Measurements from ENCODE around the gene CD79A.
"Not testable (repeated sequence)": the region's sequence is repeated elsewhere in the genome, so short reads cannot be mapped to it uniquely, and the experiment has no call there.

The CD79A gene

DNA sequence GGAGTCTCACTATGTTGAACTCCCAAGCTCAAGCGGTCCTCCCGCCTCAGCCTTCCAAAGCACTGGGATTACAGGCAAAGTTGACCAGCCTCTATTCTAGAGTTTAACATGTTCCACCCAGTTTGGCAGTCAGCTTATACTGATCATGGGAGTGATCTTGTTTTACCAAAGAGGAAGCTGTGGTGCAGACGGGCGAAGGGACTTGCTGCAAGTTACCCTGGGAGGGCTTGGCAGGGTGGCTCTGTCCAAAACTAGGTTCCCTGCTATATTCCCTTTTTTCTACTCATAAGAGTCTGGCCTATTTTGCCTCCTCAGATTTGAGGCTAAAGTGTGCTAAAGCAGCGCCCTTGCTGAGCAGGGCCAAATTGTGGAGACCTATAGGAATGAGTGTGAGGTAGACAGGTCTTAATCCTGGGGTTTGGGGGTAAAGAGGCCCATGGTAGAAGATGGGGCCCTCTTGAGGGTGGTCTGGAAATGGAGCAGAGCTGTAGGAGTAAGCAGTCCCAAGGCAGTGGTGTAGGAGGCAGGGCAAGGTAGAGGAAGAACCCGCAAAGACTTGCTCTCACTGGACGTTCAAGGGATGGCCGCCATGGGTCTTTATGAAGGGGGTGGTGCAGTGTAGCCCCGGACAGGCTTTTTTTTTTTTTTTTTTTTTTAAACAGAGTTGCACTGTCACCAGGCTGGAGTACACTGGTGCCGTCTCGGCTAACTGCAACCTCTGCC lies 13.7 kb upstream of the CD79A start:
- no peak for DNase-seq

DNA sequence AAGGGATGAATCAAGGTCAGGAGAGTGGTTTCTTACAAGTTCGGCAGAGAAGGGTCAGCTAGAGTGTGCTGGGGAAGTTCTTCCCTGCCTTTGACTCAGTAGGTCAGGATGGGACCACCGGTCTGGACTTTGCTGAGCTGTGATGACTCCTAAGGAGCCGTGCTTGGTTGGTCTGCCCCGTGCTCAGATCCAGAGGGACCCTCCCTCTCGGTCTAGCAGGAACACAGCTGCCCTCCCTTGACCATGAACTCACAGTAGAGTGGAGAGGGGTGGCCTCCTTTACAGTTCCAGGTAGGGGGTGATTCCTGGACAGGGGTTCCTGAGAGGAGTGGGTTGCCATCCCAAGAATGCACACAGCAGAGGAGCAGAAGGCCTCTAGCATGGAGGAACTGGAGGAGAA lies 12.7 kb upstream of the CD79A start:
- no peak for DNase-seq

DNA sequence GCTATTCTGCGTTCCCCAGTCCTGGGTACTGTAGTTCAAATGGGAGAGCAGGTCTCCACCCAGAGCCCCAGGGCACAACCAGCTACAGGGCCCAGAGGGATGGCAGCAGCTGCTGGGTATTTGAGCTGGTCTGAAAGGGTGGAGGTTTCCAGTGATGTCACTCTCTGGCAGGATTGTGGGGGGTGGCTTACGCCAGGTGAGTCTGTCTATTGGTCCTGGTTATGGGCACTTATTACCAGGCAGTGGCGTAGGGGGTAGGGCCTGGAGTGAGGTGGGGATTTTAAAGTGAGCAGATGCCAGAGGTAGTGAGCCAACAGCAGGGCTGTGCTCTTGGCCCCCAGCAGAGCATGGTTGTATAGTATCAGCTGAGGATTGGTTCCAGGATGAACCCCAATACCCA lies 10.8 kb upstream of the CD79A start:
- no peak for DNase-seq

DNA sequence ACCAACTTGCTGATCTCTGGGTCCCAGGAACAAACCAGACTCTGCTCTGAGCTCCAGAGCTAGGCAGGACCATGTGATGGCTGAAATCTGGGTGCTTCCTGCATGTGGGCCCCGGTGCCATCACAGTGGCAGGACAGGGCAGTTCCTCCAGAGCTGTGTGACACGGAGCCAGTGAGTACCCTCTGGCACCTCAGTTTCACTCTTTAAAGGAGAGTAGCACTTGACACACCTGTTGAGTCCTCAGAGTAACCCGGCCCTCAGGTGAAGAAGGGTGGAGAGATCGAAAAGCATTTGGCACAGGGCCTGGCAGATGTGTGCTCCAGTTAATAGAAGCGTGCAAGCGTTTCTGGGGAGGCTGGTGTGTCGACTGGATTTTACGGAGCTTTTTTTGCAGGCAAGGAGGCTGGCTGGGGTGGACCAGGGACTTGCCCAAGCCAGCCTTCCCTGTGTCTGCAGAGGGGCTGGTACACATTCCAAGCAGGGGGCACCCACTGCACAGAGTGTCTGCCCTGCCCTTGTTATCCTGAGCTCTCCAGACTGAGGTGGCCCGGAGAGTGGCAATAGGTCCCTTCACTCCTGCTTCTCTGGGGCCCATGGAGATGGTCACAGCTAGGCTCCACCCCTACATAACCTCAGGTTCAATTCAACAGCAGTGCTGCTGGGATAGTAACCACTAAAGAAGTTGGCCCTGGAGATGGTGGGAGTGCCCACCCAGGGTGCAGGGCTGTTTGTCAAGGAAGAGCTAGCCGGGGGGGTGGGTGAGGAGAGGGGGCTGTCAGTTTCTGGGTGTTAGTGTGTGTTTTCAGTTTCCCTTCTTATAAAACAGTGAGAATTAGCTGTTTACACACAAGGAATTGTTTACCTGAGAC lies 8.7 kb upstream of the CD79A start:
- peak; percentile 93 for DNase-seq

DNA sequence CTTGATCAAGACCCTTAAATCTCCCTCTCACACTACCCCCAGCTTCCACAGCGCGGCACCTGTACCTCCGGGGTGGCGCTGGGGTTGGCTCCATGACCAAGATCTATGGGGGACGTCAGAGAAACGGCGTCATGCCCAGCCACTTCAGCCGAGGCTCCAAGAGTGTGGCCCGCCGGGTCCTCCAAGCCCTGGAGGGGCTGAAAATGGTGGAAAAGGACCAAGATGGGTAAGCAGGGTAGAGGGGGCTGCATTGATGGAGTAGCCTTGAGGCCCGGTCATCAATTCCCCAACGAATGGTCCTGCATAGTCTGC lies 8.1 kb upstream of the CD79A start:
- no peak for DNase-seq

DNA sequence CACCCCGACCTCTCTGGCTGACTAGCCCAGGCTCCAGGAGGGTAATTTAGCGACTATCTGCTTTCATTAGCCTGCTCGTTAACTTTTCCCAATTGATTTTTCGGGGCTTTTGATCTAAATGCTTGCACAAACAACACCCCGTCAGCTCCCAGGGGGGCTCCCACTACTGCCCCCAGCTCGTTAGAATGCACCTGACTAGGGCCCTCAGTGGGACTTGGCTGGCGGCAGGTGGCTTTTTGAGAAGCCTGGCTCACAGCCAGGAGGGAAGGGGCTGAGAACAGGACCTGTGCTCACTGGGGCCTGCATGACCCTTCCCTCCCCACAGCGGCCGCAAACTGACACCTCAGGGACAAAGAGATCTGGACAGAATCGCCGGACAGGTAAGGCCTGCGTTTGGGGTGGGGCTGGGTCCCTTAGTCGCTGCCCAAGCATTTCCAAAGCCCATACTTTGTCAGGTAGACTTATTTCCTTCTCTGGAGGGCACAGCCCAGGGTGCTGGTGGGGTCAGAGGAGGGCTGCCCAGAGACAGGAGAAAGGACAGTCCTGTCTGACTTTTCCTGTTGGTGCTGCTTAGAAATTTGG lies 7.6 kb upstream of the CD79A start:
- no peak for DNase-seq

DNA sequence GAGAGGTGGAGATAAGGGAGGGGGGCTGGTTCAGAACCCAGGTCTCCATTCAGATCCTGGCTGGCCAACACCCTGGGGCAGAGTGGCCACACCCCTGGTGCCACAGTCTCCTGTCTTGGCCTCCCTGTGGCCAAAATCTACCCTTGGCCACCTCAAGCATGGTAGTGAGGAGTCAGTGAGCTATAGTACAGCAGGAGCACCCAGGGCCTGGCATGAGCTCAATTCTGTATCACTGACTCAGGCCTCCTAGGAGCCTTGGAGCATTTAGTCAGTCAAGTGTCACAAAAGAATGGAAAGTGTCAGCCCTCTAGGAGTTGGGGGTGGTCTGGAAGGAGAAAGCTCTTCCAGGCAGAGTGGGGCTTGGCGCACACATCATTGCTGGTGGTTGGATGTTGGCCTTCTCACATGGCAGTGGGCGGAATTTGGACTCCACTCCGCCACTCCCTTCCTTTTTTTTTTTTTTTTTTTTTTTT lies 6.6 kb upstream of the CD79A start:
- no peak for DNase-seq

DNA sequence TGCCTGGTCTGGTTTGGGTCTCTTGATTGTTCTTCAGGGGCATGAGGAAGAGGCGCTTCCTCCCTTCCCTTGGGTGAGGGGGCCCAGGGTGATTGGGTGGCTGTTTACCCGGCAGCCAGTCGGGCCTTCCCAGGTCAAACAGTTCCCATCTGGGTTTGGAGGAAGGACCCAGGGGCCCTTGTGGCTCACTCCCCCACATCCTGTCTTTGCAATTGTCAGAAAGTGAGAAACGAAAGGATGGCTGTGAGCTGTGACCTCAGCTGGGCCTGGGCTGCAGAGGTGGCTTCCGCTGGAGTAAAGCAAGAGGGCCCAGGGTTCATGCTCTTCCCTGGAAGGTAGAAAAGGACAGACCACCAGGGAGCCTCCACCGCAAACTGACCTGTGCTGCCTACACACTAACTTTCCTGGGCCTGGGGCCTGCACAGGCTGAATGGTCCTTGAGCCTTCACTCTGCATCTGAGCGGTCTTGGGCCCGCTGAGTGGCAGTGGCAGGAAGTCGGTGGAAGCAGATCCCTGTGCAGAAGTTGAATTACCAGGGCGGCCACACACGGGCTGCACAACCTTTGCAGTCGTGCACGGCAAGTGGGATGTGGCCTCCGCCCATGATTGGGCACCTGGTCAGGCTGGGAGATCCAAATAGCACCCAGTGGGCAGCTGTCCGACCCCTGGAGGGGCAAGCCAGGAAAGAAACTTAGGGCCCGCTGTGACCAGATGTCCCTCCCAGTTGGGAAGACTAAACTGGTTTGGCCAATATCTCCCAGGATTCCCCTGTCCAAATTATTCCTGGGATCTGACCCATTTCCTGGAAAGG lies 5.3 kb upstream of the CD79A start:
- DNase-seq, result no peak

- no peak for DNase-seq
Observed at GRCh38 chr19:41872384-41872774, 4.7 kb upstream of the CD79A start.

DNA sequence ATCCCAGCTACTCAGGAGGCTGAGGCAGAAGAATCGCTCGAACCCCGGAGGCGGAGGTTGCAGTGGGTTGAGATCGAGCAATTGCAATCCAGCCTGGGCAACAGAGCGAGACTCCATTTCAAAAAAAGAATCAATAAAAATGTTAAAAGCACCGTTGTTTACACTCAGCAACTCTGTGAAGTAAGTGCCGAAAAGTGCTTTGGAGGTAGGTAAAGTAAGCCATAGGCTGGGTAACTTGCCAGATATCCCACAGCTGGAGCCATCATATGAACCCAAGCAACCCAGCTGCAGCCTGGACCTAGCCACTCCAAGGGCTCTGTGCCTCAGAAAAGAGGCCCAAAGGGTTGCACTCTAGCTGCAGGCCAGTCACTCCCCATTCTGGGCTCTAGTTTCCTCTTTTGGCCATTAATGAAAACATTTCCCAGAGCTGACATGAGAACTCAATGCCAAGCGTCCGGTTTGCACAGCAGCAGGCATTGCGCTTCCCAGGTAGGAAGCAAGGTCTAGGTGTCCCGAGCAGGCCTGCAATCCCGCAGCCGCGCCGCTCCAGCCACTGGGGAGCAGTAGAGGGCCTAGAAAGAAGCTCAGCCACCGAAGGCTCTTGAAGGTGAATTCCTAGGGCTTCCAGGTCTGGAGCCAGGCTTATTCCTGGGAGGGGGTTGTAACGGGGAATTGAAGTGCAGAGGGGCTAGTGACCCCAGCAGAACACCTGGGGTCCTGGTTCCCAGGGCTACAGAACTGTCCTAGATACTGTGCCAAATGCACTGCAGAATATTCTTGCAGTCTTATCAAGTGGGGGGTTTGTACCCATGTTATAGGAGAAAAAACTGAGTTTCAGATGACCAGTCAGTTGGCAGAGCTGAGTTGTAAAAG lies 4.1 kb upstream of the CD79A start:
- peak; percentile 57 for DNase-seq

DNA sequence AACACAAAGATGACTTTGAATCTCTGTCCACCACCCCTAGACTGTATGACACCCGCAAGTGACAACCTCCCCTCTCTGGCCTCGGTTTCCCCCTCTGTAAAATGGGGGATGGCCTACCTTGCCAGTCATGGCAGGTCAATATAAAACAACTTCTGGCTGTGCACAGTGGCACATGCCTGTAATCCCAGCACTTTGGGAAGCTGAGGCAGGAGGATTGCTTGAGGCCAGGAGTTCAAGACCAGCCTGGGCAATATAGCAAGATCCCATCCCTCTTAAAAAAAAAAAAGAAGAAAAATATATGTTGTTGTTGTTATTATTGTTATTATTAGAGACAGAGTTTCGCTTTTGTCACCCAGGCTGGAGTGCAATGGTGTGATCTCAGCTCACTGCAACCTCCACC lies 1.1 kb upstream of the CD79A start:
- not testable (repeated sequence) for DNase-seq

GRCh38 chr19:41877916-41878905 lies 1.1 kb downstream of the CD79A start:
- DNase-seq, result no peak

DNA sequence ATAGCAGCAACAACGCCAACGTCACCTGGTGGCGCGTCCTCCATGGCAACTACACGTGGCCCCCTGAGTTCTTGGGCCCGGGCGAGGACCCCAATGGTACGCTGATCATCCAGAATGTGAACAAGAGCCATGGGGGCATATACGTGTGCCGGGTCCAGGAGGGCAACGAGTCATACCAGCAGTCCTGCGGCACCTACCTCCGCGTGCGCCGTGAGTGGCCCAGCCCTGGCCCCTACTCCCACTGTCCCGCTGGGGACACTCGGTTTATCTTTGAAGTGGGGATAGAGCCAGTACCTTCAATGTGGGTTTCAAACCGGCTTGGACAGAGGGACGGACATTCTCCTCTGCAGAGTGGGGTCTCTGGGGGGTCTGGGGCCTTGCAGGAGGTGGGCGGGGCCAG lies 2.0 kb downstream of the CD79A start:
- no peak for DNase-seq

- DNase-seq, result no peak
Observed at GRCh38 chr19:41879670-41880328, 2.7 kb downstream of the CD79A start.

DNA sequence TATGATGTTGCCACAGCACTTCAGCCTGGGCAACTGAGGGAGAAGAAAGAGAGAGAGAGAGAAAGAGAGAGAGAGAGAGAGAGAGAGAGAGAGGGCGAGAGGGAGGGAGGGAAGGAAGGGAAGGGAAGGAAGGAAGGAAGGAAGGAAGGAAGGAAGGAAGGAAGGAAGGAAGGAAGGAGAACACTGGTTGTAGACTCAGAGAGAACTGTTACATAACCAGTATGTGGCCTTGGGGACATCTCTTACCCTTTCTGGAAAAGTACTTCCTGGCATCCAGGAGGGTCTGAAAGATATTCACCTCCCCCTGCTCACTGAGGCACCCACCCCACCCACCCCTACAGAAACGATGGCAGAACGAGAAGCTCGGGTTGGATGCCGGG lies 3.2 kb downstream of the CD79A start:
- DNase-seq, result no peak

GRCh38 chr19:41882568-41883462 lies 5.7 kb downstream of the CD79A start, which contains the start of gene ARHGEF1:
Gene ARHGEF1 (plus strand): TSS chr19:41883184. CDS start chr19:41888083, 4,899 bp downstream.
- DNase-seq, result no peak

- DNase-seq, result no peak
Observed at GRCh38 chr19:41883463-41883820, 6.4 kb downstream of the CD79A start.

DNA sequence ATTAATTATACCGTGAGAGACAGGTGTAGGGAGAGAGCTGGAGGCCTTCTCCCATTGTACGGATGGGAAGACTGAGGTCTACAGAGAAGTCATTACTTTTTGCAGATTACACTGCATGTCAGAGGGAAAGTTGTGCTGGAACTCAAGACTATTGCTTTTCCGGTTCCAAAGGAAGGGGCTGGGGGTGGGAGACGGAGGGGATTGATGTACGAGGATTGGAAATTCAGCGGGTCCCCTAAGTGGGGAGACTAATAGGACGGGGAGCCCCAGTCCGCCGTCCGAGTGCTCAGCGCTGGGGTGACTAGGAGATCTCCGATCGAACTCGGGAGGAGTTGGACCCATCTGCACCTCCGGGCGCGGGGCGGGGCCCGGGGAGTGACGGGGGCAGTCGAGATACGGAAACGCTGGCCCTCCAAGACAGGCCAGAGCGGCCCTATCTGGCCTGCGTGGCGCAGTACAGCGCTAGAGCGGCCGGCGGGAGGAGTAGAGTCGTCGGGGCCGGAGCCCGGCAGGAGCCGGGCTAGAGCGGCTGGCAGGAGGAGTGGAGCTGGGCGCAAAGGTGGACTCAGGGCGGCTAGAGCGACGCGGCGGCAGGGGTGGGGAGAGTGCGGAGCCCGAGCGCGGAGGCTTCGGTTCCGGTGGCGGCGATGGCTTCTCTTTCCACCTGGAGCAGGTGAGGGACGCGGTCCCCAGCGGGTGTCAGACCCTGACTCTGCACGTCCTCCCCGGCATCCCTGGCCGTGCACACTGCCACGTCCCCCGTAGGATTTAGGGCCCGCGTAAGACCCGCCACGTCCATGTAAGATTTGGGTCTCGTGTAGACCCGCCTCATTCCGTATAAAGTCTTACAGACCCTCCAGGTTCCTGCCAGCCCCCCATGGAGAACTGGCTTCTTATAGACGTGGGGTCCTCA lies 7.0 kb downstream of the CD79A start:
- peak; percentile 91 for DNase-seq

Data from NCI-H2029 treated with DMSO at 0.1 percent for 48 hours (cell line).